Suppressor macrophage (primary cell): ENCODE data around the gene PRAF2.

Experiments used
- DNase-seq, 4 experiments: peaks; one replicate each; pipeline ENCODE4 v3.0.0-alpha.2; 2020 to 2022
- total RNA-seq, 17 experiments: gene quantifications; one replicate each; lab custom pipeline; 2026; ENCODE audit warnings: mixed read lengths in 6 of 17, inconsistent platforms in 3 of 17; lab: John Stamatoyannopoulos, UW

PRAF2 gene, protein sequence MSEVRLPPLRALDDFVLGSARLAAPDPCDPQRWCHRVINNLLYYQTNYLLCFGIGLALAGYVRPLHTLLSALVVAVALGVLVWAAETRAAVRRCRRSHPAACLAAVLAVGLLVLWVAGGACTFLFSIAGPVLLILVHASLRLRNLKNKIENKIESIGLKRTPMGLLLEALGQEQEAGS
- 0 to 0.84 (median 0.15) reads per million in 17 experiments for total RNA-seq

DNA sequence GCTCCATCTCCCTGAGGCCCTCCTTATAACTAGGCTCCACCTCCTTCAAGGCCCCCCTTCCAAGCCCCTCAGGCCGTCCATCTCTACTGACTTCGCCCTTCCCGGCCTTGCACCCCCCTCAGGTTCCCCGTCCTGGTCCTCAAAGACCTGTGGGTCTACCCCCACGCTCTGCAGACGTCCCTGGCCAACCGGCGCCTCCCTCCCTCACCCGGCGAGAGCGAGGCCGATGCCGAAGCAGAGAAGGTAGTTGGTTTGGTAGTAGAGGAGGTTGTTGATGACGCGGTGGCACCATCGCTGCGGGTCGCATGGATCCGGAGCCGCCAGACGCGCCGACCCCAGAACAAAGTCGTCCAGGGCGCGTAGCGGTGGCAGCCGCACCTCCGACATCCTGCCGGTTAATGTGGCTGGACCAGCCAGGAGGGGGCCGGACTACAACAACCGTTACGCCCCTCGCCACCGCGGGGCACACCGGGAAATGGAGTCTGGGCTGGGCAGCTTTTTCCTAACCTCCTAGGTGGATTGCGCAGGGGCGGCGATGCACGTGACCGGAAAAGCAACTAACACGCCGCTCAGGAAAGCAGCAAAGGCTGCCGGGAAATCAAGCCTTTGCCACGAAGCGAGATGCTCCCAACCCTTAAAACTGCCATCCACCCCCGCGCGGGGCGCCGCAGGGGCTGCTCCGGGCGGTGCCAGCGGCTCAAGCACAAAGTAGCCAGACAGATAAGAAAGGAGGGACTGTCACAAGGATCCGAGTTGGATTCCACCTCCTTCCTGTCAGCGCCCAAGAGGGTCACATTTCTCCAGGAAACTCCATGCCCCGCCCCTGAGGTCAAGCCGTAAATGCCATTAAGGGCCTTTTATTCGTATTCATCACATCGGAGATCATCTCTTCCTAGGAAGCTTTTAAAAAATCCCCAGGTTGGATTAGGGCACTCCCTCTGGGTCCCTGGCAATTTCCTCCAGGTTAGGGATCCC lies at the start of gene PRAF2:
Gene PRAF2 (minus strand): TSS at position 402 of the 975 bp plus-strand sequence. CDS start 15 bp downstream, at position 387.
- DNase-seq: peak; percentile 76 to 89 (median 84)

DNA sequence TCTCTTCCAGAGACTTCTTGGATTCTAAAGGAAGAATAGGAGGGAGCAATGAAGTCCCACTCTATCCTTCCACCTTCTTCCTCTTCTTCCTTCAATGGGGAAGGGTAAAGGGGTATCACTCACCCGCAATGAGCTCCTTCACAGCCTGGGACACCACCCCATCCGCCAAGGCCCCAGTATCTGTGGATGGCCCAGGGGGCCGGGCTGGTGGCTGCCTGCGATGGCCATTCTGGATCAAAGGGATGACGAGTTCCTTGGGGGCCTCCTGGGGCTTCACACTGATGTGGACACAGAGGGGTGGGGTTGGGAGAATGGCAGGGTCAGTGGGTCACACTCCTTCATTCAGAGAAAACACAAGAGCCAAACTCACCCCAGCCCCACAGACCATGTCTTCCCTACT lies 48.7 kb upstream of the PRAF2 start:
- no peak for DNase-seq

DNA sequence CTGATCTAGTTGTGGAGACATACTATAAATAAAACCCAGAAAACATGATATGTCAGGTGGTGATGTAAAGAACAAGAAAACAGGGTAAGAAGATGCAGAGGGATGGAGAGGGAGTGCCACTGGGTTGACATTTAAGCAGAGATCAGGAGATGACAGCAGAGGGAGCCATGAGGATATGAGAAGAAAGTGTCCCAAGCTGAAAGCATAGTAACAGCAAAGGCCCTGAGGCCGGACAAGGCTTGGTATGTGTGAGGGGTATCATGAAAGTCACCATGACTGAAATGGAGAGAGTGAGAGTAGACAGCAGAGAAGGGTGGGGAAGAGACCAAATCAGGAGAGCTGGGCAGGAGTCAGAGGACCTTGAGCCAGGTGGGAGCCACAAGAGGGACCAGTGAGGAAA lies 46.3 kb upstream of the PRAF2 start:
- no peak for DNase-seq

DNA sequence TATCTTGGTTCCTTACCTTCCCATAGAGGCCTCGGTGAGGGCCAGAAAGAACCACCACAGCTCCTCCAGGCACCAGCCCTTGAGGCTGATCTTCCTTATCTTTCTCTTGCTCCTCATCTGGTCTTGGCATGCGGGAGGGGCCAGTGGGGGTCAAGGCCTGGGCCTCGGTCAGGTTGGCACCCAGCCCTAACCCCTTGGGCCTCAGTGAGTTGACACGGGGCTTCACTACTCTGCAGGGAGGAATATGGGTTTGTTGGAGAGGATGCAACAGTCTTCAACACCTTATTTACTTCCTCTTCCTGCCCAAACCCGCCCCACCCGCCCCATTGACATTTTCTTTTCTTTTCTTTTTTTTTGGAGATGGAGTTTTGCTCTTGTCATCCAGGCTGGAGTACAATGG lies 43.8 kb upstream of the PRAF2 start:
- no peak for DNase-seq

DNA sequence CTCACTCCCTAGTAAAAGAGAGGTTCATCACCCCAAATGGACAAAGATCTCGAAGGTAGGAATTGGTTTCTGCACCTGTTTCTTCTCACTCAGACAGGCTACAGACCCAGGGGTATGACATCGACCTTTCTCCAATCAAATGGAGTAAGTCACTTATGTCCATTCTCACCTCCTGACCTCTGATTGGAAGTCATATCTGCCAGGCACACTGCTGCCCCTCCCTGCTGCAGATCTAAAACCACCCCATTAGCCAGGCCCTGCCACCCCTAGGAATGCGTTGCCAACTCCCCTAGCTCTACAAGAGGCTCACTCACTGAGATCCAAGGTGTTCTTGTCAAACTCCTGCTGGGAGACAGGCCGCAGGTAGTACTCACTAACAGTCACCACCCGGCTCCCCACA lies 42.9 kb upstream of the PRAF2 start:
- no peak for DNase-seq

DNA sequence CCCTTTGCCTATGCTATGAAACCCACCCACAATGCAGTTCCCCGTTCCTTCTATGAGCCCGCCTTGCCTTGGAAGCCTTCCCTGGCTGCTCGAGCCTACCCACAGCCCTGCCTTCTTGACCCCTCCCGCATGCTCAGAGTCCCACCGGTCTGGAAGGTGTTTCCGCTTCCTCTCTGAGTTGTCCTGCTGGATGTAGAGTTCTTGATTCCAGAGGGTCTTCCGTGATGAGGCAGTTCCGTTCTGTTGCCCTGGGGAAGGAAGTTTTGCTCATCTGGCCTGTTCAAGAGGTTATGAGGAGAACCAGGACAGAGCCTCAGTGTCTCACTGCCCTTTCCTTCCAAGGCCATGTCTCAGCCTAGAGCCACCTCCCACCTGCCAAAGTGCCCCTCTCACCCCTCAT lies 42.3 kb upstream of the PRAF2 start:
- DNase-seq: no peak

DNA sequence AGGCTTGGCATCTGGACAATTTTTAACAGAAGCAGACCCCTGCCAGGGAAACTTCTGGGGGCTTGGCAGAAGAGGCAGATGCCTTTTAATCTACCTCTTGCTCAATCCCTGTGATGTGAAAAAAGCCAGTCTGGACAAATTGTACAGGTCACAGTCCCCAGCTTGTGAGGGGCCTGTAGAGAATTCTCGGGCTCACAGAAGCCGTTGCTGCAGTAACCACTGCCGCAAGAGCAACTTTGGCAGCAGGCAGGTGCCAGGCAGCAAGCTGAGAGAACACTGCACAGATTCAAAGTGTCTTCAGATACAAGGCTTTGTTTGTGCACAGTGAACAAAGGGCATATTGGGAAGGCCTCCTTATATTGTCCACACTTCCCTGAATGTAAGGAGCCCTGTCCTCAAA lies 38.0 kb upstream of the PRAF2 start:
- DNase-seq: no peak

DNA sequence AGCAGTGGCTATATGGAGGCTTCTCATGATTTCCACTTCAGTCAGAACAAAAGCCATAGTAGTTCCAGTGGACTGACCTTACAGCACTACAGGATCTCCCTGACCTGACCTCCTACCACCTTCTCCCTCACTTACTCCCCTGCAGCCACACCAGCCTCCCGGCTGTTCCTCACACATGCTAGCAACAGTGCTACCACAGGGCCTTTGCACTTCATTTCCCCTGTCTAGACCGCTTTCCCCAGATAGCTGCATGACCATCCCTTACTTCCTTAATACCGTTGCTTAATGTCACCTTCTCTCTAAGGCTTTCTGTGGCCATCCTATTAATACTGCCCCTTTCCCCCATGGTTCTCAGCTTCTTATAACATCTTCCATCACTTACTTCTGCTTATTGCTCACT lies 36.6 kb upstream of the PRAF2 start:
- no peak for DNase-seq

DNA sequence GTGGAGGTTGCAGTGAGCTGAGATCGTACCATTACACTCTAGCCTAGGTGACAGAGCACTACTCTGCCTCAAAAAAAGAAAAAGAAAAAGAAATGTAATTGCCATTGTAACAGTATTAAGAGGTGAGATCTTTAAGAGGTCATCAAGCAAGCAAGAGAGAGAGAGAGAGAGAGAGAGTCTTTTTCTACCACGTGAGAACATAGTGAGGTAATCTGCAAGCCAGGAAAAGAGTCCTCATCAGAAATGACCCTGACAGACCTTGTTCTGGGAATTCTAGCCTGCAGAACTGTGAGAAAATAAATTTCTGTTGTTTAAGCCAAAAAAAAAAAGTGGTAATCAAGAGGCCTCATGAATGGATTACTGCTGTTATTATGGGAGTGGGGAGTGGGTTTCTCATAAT lies 34.8 kb upstream of the PRAF2 start:
- DNase-seq: no peak

DNA sequence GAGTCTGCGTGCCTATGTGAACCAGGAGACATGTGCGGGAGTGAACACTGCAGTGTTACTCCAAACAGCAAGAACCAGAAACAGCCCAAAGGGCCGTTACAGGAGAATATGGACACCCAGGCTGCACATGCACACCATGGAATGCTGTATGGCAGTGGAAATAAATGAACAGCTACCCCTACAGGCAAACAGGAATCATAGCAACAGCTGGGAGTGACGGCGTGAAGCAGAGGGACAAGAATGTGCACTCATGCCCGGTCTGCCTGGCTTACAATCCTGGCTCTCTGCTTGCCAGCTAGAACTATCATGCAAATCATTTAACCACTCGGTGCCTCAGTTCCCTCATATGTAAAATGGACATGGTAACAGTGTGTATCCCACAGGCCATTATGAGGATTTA lies 33.1 kb upstream of the PRAF2 start:
- peak in 3 of 4 experiments; percentile 30 to 31 (median 30) for DNase-seq

DNA sequence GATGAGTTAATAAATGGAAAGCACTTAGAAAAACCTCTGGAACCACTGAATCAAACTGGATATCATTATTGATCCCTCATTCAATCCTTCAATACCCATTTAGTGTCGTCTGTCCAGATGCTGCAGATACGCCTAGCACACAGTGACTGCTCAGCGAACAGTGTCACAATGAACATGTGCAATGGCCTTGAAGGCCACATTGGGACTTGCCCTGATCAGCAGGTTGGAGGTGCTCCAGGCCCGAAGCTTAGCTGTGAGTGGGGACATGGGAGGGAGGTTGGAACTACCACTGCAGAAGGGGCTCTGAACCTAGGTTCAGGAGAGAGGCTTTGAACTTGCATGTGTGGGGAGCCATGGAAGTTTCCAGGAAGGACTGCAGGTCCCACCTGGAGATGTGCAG lies 32.5 kb upstream of the PRAF2 start:
- DNase-seq: no peak

DNA sequence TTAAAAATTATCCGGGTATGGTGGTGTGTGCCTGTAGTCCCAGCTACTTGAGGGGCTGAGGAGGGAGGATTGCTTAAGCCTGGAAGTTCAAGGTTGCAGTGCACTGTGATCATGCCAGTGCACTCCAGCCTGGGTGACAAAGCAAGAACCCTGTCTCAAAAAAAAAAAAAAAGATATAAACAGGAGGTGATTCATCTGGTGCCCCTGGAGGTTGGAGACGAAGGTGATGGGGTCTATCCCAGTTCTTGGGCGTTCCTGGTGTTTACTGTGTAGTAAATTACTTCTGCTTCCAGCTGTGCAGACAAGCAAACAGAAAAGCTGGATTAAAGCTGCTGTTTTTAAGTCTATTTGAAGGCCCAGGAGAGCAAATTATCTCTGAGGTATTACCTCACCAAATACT lies 29.8 kb upstream of the PRAF2 start:
- no peak for DNase-seq

DNA sequence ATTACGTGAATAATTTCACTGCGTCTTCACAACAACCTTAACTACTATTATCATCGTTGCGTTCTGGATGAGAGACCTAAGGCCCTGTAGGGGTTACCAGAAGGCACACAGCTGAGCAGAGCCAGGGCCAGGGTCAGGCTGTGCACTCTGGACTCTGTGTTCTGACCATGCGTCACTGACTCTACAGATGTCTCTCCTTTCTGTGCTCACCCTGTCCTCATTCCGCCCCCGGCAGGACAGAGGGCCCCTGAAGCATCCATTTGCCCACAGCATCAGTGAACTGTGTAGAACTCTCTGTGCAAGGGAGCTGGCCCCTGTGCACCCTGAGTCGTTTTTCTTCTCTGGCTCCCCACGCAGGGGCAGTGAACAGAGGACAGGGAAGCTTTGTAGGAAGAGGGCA lies 28.4 kb upstream of the PRAF2 start:
- no peak for DNase-seq

DNA sequence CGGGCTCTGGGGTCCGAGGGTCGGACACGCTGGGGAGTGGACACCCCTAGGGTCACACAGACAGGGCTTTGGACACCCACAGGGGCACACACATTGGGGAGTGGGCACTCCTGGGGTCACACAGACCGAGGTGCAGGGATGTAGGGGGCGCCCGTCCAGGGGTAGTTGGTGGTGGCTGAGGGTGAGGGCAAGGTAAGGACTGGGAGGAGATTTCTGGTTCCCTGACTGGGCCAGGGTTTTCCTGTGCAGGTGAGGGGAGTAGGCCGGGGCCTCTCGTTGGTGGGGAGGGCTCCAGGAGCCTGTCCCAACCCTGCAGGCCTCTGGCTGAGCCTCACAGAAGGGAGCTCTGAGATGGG lies 27.8 kb upstream of the PRAF2 start:
- DNase-seq: no peak

DNA sequence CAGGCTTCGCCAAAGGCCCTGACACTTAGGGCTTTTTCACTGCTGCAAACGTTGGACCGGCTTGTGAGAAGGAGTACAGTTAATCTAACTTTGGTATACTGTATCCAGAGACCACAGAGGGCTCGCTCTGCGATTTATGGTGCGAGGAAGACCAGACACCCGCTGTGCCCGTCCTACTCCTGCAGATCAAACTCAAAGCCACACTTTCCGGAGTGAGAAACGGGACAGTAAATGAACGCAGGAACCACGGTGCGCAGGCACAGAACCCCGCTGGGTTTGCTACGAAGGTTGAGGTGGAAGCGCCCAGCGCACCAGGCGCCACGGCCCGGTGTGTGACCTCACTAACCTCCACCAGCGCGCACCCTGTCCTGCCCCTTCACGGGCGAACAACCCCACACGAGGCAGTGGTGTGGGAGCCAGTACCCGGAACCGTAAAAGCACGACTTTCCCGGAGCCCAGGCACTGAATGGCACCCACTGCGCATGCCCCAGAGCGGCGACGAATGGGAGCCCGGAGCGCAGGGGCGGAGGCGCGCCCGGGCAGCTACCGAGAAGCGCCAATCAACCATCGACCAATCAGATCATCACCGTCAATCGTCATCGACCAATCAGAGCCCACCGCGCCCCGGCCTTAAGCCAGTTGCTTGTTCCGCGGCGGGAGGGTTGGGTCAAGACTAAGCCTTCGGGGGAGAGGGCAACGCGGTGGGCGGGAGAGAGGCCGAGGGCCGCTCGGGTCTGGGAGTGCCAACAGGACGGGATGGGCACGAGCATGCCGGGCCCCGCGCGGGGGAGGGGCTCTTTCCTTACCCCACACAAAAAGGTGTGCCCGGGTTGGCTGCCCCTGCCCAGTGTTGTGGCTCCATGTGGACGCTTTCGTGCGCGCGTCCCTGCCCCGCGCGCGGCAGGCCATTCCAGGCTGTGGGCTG lies 27.2 kb upstream of the PRAF2 start:
- DNase-seq: peak; percentile 94 to 95 (median 94)

DNA sequence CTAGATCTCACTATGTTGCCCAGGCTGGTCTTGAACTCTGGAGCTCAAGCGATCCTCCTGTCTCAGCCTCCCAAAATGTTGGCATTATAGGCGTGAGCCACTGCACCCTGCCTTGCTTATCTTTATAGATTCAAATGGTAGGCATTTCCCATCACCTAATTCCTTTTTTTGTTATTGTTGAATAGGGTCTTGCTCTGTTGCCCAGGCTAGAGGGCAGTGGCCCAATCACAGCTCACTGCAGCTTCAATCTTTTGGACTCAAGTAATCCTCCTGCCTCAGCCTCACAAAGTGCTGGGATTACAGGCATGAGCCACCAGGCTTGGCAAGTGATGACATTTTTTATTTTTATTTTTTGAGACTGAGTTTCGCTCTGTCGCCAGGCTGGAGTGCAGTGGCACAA lies 22.6 kb upstream of the PRAF2 start:
- no peak for DNase-seq

DNA sequence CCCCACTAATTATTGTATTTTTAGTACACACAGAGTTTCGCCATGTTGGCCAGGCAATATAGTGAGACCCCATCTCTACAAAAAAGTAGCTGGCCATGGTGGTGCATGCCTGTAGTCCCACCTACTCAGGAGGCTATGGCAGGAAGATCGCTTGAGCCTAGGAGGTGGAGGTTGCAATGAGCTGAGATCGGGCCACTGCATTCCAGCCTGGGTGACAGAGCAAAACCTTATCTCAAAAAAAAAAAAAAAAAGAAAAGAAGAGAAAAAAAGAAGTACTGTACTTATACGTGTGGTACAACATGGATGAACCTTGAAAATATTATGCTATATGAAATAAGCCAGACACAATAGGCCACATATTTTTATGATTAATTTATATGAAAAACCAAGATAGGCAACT lies 15.8 kb upstream of the PRAF2 start:
- DNase-seq: no peak

DNA sequence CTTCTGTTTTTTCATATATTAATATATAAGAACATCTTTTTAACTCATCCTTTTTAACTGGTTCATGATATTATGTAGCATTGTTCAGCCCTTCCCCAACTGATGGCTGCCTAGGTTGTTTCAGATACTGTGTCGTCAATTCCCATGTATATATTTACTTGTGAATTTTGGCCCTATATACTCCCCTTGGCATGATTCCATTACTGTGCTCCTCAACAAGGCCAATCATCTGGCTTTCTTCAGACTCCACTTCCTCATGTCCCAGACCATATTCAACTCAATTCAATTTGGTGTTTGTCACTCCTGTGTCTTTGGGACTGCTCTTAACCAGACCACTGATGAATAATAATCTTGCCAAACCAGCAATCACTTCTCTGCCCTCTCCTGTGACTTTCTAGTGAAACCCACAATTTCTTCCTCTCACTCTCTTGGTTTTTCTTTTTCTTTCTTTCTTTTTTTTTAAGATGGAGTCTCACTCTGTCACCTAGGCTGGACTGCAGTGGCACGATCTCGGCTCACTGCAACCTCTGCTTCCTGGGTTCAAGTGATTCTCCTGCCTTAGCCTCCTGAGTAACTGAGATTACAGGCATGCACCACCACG lies 8.6 kb upstream of the PRAF2 start:
- DNase-seq: no peak

DNA sequence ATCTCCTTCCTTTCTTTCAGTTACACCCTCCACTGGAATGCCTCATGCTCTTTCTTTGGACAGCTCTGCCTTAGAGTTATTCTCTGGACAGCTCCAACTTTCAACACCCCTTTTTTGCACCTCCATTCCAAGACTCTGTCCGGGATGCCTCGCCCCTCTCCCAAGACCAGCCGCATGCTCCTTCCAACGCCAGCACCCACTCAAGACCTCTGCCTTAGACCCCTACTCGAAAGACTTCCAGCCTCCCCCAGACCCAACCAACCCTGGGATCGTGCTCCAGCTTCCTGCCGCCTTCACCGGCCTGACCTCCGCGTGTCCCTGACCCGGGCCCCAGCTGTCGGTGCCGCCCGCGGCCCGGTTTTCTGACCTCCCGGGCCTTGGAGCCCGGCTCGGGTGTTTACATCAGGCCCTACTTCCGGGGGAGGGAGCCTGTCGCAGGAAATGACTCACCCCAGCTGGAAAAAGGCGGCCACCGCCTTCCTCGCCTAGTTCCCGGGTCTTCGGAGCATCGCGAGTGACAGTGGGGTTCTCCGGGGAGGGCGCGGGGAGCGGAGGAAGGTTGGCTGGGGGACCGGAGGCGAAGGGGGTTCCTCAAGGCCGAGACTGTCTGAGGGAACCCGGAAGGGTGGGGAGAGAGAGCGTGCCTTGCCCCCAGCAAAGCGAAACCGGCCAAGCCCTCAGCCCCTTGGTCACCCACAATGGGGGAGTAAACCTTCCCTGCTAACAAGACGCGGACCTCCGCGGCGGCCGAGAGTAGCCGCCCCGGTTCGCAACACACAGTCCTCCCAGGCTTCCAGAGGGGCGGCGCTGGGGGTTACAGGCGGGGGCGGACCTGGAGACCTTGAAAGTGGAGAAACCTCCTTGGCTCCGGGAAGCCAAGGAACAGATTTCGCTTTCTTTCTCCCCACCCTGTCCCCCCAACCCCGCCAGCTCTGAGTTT lies 6.0 kb upstream of the PRAF2 start, which contains the start of gene WDR45:
Gene WDR45 (minus strand): TSS at position 399 of the 940 bp plus-strand sequence. CDS start 1,792 bp downstream, outside the sequence.
- peak; percentile 58 to 82 (median 78) for DNase-seq

DNA sequence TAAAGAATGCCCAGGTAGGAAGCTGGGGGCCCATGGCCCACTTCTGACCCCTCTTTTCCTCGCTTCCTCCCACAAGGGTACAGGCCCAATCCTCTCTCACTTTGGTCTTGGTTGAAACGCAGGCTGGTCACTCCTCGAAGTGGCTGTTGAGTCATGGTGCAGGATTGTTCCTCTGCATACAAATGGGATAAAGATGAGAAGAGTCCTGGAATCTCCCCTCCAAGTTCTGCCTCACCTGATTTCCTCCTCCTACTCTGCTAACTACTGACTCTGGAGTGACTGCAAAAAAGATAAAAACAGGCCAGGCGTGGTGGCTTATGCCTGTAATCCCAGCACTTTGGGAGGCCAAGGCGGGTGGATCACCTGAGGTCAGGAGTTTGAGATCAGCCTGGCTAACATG lies 4.1 kb upstream of the PRAF2 start:
- no peak for DNase-seq

DNA sequence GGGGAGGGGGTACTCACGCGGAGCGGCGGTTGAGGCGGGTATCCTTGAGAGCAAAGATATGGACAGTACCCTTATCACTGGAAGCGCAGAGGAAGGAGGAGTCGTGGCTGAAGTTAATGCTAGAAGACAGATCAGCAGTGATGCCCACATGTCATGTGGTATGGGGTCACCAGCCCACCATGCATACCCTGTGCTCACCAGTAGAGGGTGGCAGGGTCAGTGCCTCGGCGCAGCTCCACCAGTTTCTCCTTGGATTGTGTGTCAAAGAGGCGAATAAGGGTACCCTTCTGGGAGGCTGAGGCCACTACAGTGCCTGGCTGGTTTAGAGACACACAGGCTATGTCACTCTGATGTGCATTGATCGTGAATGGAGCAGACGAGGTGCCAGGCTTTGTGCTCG lies 1.5 kb upstream of the PRAF2 start:
- no peak for DNase-seq
